HG02678 (cell line): ENCODE results near the gene TMCO2.
"Not testable (repeated sequence)": the region's sequence is repeated elsewhere in the genome, so short reads cannot be mapped to it uniquely, and the experiment has no call there.

Experiments used
- ATAC-seq: cut with Tn5 transposase; IDR thresholded peaks from one replicate; pipeline ENCODE4 v1.9.1; 2021; ENCODE audit warnings: mild to moderate bottlenecking, moderate library complexity; ENCODE audit not compliant: unreplicated experiment

Gene TMCO2

DNA sequence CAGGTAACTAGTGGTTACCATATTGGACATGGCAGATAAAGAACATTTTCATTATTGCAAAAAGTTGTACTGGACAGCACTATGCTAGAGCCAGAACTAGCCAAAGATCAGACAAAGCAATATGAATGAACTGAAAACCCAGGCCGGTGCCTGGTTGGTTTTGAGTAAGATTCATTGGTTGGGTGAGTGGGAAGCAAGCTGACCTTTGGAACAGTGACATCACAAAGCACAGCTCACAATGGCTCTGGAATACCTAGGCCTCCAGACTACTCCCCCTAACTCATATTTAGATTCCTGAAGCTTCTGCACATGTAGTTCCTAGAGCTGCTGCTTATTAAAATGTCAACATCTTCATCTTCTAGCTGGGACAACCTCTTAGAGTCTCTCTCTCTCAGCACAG, at the start of gene TMCO2:
TSS of gene TMCO2 (plus strand) at position 283 of the 400 bp plus-strand sequence. CDS start at position 340, 57 bp downstream.
- no peak for ATAC-seq

DNA sequence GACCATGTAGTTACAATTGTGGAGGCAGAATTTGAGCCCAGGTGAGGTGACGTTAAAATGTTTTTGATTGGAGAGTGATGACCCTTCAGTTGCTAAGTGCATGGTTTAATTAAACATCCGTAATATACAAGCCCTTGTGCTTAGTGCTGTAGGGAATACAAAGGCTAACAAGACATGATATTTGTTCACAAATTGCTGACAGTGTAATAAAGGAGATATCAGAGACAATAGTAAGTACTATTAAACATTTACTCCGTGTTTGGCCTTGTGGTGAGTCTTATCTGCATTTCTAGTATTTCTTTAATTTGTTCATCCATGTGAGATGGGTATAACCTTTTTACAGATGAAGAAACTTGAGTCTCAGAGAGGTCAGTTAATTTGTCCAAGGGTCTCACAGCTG, 48.6 kb upstream of the TMCO2 start:
- no peak for ATAC-seq

DNA sequence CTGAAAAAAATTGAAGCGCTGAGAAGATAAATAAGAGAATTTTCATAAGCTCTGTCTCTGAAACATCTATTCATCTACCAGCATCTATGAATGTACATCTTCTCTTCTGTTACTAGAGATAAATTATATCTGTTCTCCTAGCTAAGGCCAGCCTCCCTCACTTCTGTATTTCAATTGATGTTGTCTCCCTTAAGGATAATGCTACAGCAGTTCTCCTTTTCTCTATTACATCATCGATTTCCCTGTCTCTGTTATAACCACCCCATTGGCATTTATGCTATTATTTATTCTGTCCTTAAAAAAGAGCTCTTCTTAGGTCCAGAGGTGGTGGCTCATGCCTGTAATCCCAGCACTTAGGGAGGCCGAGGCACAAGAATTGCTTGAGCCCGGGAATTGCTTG, 42.9 kb upstream of the TMCO2 start:
- no peak for ATAC-seq

DNA sequence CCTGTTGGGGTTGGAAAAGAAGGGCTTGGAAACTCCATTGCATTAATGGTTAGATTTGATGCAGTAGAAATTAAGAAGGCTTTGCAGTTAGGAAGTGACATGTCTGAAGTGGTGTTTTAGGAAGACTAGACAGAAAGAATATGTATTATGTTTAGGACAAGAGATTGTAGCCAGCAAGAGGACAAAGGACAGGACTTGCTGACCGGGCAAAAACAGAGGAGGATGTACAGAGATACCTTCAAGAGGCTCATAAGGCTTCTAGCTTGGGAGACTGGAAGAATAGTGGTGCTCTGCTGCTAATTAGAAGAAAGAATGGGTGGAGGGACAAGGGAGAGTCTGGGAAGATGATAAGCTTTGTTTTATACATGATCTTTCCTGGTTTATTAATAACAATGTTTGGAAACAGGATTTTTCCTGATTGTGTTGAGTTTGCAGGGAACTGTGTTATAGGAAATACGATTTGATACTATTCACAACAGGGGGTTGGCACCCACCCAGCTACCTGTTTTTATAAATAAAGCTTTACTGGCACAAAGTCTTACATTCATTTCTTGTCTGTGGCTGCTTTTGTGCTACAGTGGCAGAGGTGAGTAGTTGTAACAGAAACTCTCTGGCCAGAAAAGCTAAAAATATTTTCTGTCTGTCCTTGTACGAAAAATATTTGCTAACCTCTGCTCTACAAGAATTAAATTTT, 37.1 kb upstream of the TMCO2 start:
- no peak for ATAC-seq

DNA sequence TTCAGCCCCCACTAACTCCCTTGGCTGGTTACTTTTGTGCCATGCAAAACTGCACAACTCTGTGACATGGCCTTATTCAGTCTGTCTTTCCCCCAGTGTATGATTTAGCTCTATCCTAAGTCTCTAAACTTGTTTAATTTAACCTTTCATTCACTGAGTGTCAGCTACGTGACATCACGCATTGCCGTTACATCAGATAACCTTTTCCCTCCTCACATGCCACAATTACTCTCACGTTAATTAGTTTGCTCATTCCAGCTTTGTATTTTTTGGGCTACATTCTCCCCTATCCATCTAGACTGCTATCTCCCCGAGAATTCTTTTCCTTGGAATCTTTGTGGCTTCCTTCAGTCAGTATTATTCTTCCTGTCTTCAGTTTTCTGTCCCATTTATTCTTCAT, 29.4 kb upstream of the TMCO2 start:
- no peak for ATAC-seq

DNA sequence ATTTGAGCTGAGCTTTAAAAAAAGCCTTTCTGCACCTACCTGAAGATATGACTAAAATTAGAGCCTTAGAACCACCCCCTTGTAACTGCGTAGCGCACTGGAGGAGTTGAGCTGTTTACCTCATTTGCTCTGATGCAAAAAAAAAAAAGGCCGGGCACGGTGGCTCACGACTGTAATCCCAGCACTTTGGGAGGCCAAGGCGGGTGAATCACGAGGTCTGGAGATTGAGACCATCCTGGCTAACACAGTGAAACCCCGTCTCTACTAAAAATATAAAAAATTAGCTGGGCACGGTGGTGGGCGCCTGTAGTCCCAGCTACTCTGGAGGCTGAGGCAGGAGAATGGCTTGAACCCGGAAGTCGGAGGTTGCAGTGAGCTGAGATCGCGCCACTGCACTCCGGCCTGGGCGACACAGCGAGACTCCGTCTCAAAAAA, 26.2 kb upstream of the TMCO2 start:
- not testable (repeated sequence) for ATAC-seq

DNA sequence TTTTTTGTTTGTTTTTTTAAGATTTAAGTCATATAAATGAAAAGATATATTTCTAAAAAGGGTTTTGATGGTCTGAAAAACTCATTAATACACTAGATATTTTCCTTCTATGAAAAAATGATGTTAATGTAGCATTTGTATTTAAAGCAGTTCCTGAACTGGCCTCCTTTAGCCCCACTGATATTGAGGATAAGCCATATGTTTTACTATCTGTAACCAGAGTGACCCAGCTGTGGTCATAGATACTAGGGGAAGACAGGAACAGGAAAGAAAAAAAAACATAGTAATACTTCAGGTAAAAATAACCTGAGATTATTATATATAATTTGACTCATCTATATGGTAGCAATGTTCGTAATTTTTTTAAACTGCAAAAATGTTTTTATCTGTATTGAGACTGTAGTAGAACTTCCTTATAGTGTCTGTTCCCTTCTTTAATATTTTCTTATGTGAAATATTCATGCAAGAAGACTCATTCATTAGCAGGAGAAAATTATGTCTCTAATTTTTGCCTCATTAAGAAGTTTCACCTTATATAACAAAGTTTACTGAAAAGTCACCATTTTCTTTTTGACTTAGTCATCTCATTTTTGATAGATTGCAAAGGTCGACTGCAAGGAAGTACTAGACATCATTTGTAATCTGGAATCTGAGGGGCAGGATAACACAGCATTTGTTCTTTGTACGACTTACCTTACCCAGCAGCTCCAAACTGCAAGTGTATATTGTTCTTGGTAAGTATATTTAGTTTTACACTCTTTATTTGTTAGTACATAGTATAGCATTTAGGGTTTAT, 25.6 kb upstream of the TMCO2 start:
- ATAC-seq = no peak

DNA sequence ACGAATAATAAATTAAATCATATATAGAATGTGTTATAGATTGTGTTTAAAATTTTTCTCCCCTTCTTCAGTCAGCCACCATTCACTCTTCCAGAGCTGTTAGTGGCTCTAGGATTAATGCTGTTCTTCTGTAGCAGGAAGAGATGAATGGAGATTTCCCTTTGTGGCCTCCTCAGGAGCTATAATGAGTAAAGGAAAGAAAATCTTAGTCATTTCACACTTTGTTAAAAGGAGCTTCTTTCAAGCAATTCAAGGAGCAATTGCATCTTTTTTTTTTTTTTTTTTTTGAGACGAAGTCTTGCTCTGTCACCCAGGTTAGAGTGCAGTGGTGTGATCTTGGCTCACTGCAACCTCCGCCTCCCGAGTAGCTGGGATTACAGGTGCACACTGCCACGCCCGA, 23.7 kb upstream of the TMCO2 start:
- no peak for ATAC-seq

DNA sequence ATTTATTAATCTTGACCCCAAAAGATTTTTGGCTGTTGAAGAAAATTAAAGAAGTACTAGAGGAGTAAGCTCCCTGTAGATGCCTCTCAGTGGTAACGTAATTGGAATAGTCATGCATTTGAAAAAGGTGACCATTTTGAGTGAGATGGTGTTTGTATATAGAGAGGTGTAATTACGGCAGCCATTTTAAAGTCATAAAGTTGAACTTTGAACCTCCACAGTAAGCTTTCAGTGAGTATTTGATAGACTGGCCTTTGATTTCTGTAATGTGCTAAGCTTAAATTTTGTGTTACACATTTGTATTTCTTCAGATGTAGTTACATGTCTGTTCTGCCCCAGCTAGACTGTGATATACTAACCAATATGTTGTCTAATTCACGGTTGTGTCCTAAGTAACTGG, 21.5 kb upstream of the TMCO2 start:
- ATAC-seq = no peak

DNA sequence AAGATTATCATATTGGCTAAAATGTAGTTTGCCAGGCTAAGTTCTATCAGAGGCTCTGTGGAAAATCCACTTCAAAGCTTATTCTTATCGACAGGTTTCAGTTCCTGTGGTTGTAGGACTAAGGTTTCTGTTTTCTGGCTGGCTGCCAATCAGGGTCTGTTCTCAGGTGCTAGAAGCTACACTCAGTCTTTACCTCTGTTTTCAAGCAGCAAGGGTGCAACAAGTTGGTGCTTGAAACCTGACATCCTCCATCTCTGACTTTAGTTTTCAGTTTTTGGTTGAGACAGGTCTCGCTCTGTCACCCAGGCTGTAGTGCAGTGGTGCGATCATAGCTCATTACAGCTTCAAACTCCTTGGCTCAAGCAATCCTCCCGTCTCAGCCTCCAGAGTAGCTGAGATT, 15.3 kb upstream of the TMCO2 start:
- peak; percentile 79 for ATAC-seq

DNA sequence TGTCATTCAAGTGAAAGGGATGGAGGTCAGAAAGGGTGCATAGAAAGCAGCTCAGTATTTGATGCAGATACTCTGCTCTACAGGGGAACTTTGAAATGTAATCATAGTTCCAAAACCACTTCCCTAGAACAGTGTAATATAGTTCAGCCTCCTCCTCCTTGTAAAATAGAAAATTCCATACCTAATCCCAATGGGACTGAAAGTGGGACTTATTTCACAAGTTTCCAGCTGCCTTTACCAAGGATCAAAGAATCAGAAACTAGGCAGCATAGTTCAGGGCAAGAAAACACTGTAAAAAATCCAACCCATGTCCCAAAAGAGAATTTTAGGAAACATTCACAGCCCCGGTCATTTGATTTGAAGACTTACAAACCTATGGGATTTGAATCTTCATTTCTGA, 8.1 kb upstream of the TMCO2 start:
- no peak for ATAC-seq

DNA sequence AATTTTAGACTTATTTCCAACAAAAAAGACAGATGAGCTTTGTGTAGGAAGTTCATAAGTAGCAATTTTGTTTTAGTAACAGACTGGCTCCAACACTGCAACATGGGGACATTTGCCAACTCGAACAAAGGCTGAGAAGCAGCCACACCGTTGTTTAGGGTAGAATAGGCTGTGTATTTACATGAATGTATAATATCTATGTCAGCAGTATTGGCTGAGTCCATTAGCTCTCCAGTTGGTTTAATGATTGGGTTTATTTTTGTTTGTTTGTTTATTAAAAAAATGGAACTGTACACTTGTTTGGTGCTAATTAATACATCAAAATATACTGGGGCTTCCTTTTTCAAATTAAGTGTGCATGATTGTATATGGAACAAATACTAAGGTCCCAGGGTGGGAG, 7.3 kb upstream of the TMCO2 start:
- ATAC-seq = no peak

DNA sequence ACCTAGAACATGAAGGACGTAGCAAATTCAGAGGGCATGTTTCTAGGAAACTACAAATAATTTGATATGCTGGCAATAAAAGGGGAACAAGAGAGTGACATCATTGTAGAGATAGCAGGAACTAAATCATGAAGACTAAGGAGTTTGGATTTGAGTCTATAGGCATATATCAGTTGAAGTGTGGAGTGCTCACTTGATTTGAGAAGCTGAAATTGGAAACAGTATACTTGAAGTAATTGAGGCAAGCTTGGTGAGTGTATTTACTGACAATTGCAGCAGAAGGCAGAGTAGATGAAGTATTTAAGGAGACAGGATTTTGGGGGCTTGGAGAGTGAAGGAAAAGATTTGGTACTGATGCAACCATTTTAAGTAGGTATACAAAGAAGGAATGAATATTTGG, 6.4 kb upstream of the TMCO2 start:
- peak; percentile 9 for ATAC-seq

DNA sequence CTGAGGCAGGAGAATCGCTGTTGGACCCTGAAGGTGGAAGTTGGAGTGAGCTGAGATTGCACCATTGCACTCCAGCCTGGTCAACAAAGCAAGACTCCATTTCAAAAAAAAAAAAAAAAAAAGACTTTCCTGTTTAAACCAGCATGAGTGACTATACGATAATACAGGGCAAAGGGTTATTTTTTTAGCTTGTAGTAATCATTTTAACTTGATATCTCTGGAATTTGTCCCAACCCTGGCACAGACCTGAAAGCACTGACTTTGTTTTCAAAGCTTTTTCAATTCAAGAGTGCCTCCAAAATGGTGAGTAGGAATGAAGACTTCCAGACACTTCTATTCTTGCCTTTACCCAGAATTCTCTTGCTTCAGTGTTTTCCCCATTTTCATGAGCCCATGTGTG, 4.4 kb upstream of the TMCO2 start:
- ATAC-seq = no peak

DNA sequence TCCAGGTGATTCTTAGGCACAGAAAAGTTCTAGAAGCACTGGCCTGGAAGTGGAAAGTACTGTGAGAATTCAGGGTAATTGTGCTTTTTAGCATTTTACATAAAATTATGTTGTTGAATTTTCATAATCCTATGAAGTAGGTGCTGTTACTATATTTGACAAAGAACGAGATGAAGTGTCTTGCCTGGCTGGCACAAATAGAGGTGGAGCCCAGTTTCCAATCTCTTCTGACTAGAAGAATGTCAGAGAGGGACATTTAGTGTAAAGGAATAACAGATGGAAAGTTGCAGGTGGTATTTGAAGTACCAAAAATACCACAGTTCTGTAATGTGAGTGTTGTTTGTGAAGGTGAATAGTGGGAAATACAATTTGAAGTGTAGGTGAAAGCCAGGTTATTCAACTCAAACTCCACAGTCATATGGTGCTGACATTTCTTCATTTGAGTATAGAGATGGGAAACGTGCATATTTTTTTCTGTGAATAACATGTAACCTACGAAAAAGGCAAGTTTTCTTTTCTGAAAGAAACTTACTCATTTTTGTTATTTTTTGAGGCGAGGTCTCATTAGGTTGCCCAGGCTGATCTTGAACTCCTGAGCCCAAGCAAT, 3.5 kb upstream of the TMCO2 start:
- no peak for ATAC-seq

DNA sequence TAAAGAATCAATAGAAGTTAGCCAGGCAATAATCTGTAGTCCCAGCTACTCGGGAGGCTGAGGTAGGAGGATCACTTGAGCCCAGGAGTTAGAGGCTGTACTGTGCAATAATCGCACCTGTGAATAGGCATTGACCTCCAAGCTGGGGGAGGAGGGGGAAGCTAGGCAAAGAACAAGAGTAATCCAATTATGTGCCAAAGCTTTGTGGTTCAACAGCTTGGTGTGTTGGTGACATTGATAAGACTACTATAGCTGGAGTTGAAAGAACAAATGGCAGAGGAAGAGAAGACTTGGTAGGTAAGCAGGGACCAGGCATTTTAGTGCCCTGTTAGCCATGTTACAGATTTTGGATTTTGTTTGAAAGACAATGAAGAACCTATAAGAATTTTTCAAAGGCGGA, 2.1 kb upstream of the TMCO2 start:
- ATAC-seq = no peak

DNA sequence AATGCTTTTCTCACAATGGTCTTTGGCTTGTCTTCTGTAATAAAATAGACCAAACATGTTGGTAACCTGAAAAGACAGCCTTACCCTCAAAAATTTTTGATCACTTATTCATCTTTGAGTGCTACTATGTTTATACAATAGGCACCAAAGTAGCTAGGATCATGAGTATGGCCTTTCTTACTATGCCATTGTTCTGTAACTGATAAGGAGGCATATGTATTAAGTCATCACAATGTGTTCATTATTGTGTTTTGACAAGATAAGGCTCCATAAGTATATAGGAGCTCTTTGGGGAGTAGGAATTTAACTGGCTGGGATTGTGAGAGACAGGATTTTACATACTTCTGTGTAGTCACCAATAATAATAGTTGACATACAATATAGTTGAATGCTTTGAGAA, 675 bp downstream of the TMCO2 start:
- no peak for ATAC-seq

DNA sequence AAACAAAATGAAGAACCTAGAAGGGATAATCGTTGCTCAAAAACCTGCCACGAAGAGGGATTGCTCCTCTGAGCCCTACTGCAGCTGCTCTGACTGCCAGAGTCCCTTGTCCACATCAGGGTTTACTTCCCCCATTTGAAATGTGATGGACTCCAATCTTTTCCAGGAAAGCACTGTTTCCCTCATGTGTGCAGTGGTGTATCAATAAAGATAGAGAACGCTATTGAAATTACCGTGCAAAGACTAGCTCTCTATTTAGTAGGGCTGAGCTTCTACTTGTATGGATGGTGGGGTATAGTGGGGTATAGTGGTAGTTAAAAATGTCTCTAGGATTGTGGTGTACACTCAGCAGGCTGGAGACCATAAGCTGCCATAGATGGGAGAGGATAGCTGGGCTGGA, 3.7 kb downstream of the TMCO2 start:
- ATAC-seq = no peak

DNA sequence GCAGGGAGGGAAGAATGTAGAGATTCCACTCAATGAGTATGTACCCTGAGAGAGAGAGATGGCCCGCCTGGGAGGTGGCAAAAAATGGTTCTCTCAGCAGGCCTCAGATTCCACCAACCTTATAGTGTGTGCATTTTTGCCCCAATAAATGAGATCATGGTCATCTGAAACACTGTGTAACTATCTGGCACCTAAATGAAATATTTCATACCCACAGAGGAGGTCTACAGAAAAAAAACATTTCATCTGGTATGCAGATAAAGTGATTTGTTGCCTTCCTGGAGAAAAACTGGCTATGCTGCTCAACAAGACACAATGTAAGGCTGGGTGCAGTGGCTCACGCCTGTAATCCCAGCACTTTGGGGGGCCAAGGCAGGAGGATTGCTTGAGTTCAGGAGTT, 4.9 kb downstream of the TMCO2 start:
- no peak for ATAC-seq

DNA sequence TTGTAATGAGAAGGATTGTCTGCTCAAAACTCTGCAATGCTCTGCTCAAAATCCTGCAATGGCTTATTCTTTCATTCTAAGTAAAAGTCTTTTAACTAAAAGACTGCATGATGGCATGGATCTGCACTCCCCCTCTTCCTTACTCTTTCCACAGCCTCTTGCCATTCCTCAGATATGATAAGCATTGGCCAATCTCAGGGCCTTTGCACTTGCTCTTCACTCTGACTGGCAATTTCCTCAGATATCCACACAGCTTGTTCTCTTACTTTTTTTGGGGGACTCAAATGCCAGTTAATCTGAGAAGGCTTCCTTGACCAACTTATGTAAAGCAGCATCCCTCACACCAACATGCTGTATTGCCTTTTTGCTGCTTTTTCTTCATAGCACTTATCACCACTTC, 7.5 kb downstream of the TMCO2 start:
- no peak for ATAC-seq

DNA sequence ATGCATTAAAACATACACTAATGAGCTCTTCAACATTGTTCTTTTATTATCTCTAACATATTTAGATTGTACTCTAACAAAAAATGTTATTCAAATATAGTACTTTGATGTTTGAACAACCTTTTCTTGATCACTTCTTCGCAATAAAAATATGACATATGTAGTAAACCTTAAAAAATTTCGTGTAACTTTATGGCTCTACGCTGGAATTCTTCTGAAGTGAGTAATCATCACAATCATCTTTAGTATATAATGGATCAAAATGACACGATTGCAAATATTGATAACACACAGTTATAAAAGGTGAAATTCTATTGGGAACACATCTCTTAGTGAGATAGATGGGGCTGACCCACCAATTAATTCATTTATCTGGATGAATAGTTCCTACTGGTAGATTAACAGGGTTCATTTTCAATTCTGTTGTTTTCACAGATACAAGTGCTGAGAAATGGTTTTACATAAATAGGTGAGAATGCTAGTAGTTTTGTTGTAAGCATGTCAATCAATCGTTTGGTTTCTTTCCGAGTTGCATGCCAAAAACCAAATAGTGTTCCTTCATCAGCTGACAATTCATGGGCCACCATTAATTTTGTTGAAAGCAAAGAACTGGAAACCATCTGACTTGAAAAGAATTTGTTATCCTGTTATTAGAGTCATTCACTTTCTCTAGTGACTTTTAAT, 8.8 kb downstream of the TMCO2 start:
- no peak for ATAC-seq

DNA sequence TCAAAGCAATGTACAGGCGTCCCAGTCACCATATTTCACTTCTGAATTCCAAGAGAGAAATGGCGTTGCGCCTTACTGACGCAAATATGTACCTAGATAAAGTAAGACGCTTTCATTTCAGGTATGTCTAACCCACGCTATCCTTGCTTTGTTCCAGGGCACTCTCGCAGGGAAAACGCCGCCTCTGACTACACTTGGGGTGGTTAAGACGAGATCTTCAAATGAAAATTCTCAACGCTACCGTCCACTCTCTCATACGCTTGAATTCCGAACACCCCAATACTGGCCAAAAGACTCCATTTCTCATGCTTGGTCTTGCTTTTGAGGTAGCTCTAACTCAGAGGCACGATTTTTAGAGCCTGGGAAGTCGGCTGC, 9.6 kb downstream of the TMCO2 start:
- ATAC-seq = no peak
